HEK293 (cell line): ENCODE data around the gene RAB9A.
A peak's percentile ranks its signal among the peaks of the same experiment; 100 is the strongest.

ENCODE experiments used
- CTCF ChIA-PET: fragments of 350-600 bp; formaldehyde crosslinking; extraction: SDS; loops from one replicate; lab custom pipeline; 2021; ENCODE audit warnings: antibody characterized with exemption; lab: Yijun Ruan, JAX
- POLR2A ChIA-PET: fragments of 300-600 bp; formaldehyde crosslinking; extraction: SDS; loops from one replicate; lab custom pipeline; 2020; ENCODE audit warnings: antibody characterized with exemption, inconsistent platforms; lab: Yijun Ruan, JAX
- H3K27ac ChIP-seq: fragments of 200-500 bp; sonication (Bioruptor generic); 2 replicates; pipeline ENCODE4 v1.5.1; 2014; ENCODE audit warnings: low read depth, low read length, control low read depth, inconsistent platforms; ENCODE audit errors: extremely low read depth
- H3K36me3 ChIP-seq, 2 experiments: fragments of 200-500 bp in 1 of 2; sonication (Bioruptor generic) in 1 of 2; 1 replicate in 1 of 2; 2 replicates in 1 of 2; pipeline ENCODE4 v1.5.1; 2014 to 2017; ENCODE audit warnings: inconsistent platforms in 2 of 2, low read length in 2 of 2; ENCODE audit not compliant: control insufficient read depth in 2 of 2, insufficient read depth in 1 of 2
- H3K4me1 ChIP-seq: fragments of 200-500 bp; sonication (Bioruptor generic); 2 replicates; pipeline ENCODE4 v1.5.1; 2014; ENCODE audit warnings: mild to moderate bottlenecking, low read length, inconsistent platforms; ENCODE audit not compliant: control insufficient read depth, insufficient read depth
- H3K4me3 ChIP-seq: 2 replicates; pipeline ENCODE4 v1.5.1; 2011; ENCODE audit warnings: low read depth, mild to moderate bottlenecking, control low read depth, low read length, moderate library complexity
- H3K9me3 ChIP-seq: fragments of 200-500 bp; sonication (Bioruptor generic); 2 replicates; pipeline ENCODE4 v1.5.1; 2014; ENCODE audit warnings: low read depth, low read length, inconsistent platforms; ENCODE audit not compliant: control insufficient read depth, insufficient read depth
- FEZF1 ChIP-seq: fragments of 450-650 bp; formaldehyde crosslinking; IDR thresholded peaks from 2 replicates; pipeline ENCODE4 v1.5.1; 2016; ENCODE audit warnings: missing biosample characterization, missing genetic modification characterization
- GLIS2 ChIP-seq: fragments of 450-650 bp; formaldehyde crosslinking; IDR thresholded peaks from 2 replicates; pipeline ENCODE4 v1.5.1; 2016; ENCODE audit warnings: missing biosample characterization, missing genetic modification characterization
- HOXC10 ChIP-seq: sonication (generic); formaldehyde crosslinking; IDR thresholded peaks from 2 replicates; pipeline ENCODE4 v1.8.1; 2023; ENCODE audit warnings: mild to moderate bottlenecking, missing genetic modification reagents
- KLF1 ChIP-seq: fragments of 450-650 bp; formaldehyde crosslinking; IDR thresholded peaks from 2 replicates; pipeline ENCODE4 v1.5.1; 2016; ENCODE audit warnings: missing biosample characterization, missing genetic modification characterization
- KLF10 ChIP-seq: fragments of 450-650 bp; IDR thresholded peaks from 2 replicates; pipeline ENCODE4 v1.5.1; 2018; ENCODE audit warnings: missing biosample characterization, mild to moderate bottlenecking, missing genetic modification characterization
- OSR2 ChIP-seq: fragments of 450-650 bp; formaldehyde crosslinking; IDR thresholded peaks from 2 replicates; pipeline ENCODE4 v1.5.1; 2016; ENCODE audit warnings: missing biosample characterization, missing genetic modification characterization
- SCRT1 ChIP-seq: fragments of 450-650 bp; formaldehyde crosslinking; IDR thresholded peaks from 2 replicates; pipeline ENCODE4 v1.5.1; 2016; ENCODE audit warnings: missing biosample characterization, missing genetic modification characterization, borderline replicate concordance
- ZBTB1 ChIP-seq: fragments of 450-650 bp; formaldehyde crosslinking; IDR thresholded peaks from 2 replicates; pipeline ENCODE4 v1.5.1; 2016; ENCODE audit warnings: missing biosample characterization, missing genetic modification characterization
- ZBTB17 ChIP-seq: fragments of 450-650 bp; formaldehyde crosslinking; IDR thresholded peaks from 2 replicates; pipeline ENCODE4 v1.5.1; 2016; ENCODE audit warnings: missing biosample characterization, missing genetic modification characterization
- ZEB2 ChIP-seq: fragments of 450-650 bp; formaldehyde crosslinking; IDR thresholded peaks from 2 replicates; pipeline ENCODE4 v1.5.1; 2016; ENCODE audit warnings: missing biosample characterization, missing genetic modification characterization
- ZNF157 ChIP-seq: fragments of 450-650 bp; formaldehyde crosslinking; IDR thresholded peaks from 2 replicates; pipeline ENCODE4 v1.5.1; 2016; ENCODE audit warnings: missing biosample characterization, missing genetic modification characterization
- ZNF24 ChIP-seq: fragments of 450-650 bp; formaldehyde crosslinking; IDR thresholded peaks from 2 replicates; pipeline ENCODE4 v1.5.1; 2016; ENCODE audit warnings: missing biosample characterization, missing genetic modification characterization
- ZNF311 ChIP-seq: fragments of 450-650 bp; formaldehyde crosslinking; IDR thresholded peaks from 2 replicates; pipeline ENCODE4 v1.5.1; 2017; ENCODE audit warnings: missing biosample characterization, missing genetic modification characterization, borderline replicate concordance
- ZNF426 ChIP-seq: fragments of 450-650 bp; formaldehyde crosslinking; IDR thresholded peaks from 2 replicates; pipeline ENCODE4 v1.5.1; 2017; ENCODE audit warnings: missing biosample characterization, missing genetic modification characterization, mild to moderate bottlenecking, inconsistent platforms, moderate library complexity
- ZNF529 ChIP-seq: fragments of 450-650 bp; formaldehyde crosslinking; IDR thresholded peaks from 2 replicates; pipeline ENCODE4 v1.5.1; 2017; ENCODE audit warnings: missing genetic modification characterization, missing biosample characterization; ENCODE audit not compliant: insufficient replicate concordance
- ZNF548 ChIP-seq: fragments of 450-650 bp; formaldehyde crosslinking; IDR thresholded peaks from 2 replicates; pipeline ENCODE4 v1.5.1; 2016; ENCODE audit warnings: missing biosample characterization, missing genetic modification characterization
- ZNF629 ChIP-seq: fragments of 450-650 bp; formaldehyde crosslinking; IDR thresholded peaks from 2 replicates; pipeline ENCODE4 v1.5.1; 2017; ENCODE audit warnings: missing biosample characterization, missing genetic modification characterization
- ZNF768 ChIP-seq: fragments of 450-650 bp; formaldehyde crosslinking; IDR thresholded peaks from 2 replicates; pipeline ENCODE4 v1.5.1; 2018; ENCODE audit warnings: missing biosample characterization, mild to moderate bottlenecking, missing genetic modification characterization
- TF ChIP-seq, protein P1 (sequence below): fragments of 450-650 bp; formaldehyde crosslinking; IDR thresholded peaks from 2 replicates; pipeline ENCODE4 v1.5.1; 2017; ENCODE audit warnings: missing biosample characterization, missing genetic modification characterization
- TF ChIP-seq, protein P2 (sequence below): fragments of 450-650 bp; formaldehyde crosslinking; IDR thresholded peaks from 2 replicates; pipeline ENCODE4 v1.5.1; 2016; ENCODE audit warnings: missing biosample characterization, missing genetic modification characterization
- TF ChIP-seq, protein P3 (sequence below): fragments of 450-650 bp; formaldehyde crosslinking; IDR thresholded peaks from 2 replicates; pipeline ENCODE4 v1.5.1; 2017; ENCODE audit warnings: missing biosample characterization, missing genetic modification characterization
- TF ChIP-seq, protein P4 (sequence below): fragments of 450-650 bp; formaldehyde crosslinking; IDR thresholded peaks from 2 replicates; pipeline ENCODE4 v1.5.1; 2016; ENCODE audit warnings: missing biosample characterization, missing genetic modification characterization
- TF ChIP-seq, protein P5 (sequence below): fragments of 450-650 bp; formaldehyde crosslinking; IDR thresholded peaks from 2 replicates; pipeline ENCODE4 v1.5.1; 2016; ENCODE audit warnings: missing biosample characterization, missing genetic modification characterization

Gene RAB9A

DNA sequence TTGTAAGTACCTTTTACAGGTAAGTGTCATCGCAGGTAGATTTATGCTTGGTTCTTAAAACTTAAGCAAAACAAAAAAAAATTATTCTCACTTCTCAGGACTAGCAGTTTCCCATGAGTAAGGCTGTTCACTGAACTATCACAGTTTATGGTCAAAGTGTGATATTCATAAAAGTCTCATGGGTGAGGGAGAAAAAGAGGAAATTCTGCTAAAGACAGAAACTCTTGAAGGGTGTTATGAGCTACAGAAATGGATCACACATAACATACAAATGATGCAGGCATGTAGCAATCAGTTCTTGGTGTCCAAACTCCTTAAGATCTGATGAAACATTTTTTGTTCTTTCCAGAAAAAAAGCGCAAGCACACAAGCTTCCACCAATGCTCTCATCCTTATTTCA is 8.5 kb downstream of the RAB9A start:
- H3K4me3 ChIP-seq: no peak overlapping the region
- peaks cover 26% of the 10 kb centered on the region for H3K4me1 ChIP-seq
- ChIA-PET POLR2A (interaction anchor here (0.7 to 6.8 kb wide), 5 partner anchors 8 to 332 kb away, joined by 3 to 46 read pairs (median 8); partner anchors contain the start of genes GEMIN8, OFD1, RAB9A and TRAPPC2), CTCF (interaction anchor here (0.8 to 1.8 kb wide), 5 partner anchors 10 to 51 kb away, joined by 3 to 5 read pairs (median 4); no protein-coding TSS in a partner anchor)
- H3K36me3 ChIP-seq: peaks cover 6 to 8% of the 10 kb centered on the region in 2 experiments; a peak in 2 of 3 replicates
- no peak overlapping the region for H3K27ac ChIP-seq
- TF ChIP-seq, protein P1, sequence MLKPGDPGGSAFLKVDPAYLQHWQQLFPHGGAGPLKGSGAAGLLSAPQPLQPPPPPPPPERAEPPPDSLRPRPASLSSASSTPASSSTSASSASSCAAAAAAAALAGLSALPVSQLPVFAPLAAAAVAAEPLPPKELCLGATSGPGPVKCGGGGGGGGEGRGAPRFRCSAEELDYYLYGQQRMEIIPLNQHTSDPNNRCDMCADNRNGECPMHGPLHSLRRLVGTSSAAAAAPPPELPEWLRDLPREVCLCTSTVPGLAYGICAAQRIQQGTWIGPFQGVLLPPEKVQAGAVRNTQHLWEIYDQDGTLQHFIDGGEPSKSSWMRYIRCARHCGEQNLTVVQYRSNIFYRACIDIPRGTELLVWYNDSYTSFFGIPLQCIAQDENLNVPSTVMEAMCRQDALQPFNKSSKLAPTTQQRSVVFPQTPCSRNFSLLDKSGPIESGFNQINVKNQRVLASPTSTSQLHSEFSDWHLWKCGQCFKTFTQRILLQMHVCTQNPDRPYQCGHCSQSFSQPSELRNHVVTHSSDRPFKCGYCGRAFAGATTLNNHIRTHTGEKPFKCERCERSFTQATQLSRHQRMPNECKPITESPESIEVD (tag by site-specific recombination): 0 out of 2 replicates have a peak, but pooled peaks have one; percentile 28
- TF ChIP-seq, protein P2, sequence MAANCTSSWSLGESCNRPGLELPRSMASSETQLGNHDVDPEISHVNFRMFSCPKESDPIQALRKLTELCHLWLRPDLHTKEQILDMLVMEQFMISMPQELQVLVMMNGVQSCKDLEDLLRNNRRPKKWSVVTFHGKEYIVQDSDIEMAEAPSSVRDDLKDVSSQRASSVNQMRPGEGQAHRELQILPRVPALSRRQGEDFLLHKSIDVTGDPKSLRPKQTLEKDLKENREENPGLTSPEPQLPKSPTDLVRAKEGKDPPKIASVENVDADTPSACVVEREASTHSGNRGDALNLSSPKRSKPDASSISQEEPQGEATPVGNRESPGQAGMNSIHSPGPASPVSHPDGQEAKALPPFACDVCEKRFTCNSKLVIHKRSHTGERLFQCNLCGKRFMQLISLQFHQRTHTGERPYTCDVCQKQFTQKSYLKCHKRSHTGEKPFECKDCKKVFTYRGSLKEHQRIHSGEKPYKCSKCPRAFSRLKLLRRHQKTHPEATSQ (tag by site-specific recombination): no peak
- TF ChIP-seq ZNF529: no peak
- TF ChIP-seq KLF1: no peak
- no peak for TF ChIP-seq ZNF311 (tag by site-specific recombination)
- TF ChIP-seq, protein P3, sequence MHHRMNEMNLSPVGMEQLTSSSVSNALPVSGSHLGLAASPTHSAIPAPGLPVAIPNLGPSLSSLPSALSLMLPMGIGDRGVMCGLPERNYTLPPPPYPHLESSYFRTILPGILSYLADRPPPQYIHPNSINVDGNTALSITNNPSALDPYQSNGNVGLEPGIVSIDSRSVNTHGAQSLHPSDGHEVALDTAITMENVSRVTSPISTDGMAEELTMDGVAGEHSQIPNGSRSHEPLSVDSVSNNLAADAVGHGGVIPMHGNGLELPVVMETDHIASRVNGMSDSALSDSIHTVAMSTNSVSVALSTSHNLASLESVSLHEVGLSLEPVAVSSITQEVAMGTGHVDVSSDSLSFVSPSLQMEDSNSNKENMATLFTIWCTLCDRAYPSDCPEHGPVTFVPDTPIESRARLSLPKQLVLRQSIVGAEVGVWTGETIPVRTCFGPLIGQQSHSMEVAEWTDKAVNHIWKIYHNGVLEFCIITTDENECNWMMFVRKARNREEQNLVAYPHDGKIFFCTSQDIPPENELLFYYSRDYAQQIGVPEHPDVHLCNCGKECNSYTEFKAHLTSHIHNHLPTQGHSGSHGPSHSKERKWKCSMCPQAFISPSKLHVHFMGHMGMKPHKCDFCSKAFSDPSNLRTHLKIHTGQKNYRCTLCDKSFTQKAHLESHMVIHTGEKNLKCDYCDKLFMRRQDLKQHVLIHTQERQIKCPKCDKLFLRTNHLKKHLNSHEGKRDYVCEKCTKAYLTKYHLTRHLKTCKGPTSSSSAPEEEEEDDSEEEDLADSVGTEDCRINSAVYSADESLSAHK: no peak
- TF ChIP-seq, protein P4, sequence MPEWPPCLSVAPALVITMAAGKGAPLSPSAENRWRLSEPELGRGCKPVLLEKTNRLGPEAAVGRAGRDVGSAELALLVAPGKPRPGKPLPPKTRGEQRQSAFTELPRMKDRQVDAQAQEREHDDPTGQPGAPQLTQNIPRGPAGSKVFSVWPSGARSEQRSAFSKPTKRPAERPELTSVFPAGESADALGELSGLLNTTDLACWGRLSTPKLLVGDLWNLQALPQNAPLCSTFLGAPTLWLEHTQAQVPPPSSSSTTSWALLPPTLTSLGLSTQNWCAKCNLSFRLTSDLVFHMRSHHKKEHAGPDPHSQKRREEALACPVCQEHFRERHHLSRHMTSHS (tag by site-specific recombination): no peak
- no peaks in the 10 kb centered on the region for H3K9me3 ChIP-seq

DNA sequence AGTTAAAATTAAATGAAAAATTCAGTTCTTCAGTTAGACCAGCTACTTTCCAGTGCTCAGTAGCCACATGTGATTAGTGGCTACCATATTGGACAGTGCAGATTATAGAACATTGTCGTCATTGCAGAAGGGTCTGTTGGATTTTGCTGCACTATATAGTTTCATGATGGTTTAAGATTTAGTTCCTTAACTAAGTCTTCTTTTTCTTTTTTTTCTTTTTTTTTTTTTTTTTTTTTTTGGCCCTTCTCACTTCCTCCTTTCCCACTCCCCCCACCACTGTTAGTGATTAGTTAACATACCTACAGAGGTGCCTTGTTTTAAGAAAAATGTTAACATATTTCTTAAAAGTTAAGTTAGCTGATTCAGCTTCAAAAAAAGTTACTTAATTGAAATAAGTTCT is 9.0 kb downstream of the RAB9A start:
- Histone ChIP-seq H3K27ac (no peak overlapping the region), H3K4me3 (no peak overlapping the region), H3K4me1 (peaks cover 21% of the 10 kb centered on the region), H3K9me3 (no peaks in the 10 kb centered on the region), H3K36me3 (peaks cover 8% of the 10 kb centered on the region in 2 experiments; a peak in 2 of 3 replicates)
- POLR2A ChIA-PET: interaction anchor here (0.7 to 6.8 kb wide), 5 partner anchors 8 to 332 kb away, joined by 3 to 46 read pairs (median 8); partner anchors contain the start of genes GEMIN8, OFD1, RAB9A and TRAPPC2
- no peak for TF ChIP-seq ZNF24 (tag by site-specific recombination)
- CTCF ChIA-PET: interaction anchor here (0.6 to 1.8 kb wide), 5 partner anchors 29 to 341 kb away, joined by 3 to 5 read pairs (median 4); no protein-coding TSS in a partner anchor

DNA sequence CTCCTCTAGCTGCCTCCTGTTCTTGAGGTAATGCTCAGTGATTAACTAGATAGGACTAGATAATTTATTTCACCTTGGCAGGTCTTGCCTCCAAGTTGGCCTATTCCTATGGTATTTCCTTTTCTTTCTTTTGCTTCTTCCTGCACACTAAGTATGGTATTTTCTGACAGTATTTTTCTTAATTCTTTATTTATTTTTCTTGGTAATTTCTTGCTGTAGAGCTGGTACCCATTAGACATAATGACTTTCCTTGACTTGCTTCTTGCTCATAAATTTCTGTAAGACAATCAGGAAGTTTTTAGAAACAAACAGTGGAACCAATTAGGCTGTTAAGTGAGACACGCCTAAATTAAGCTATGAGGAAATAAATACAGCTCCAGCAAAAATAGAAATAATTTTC is 9.5 kb downstream of the RAB9A start:
- peaks cover 16% of the 10 kb centered on the region for H3K4me1 ChIP-seq
- no peak overlapping the region for H3K27ac ChIP-seq
- POLR2A ChIA-PET: interaction anchor here (0.9 to 2.3 kb wide), 4 partner anchors 9 to 331 kb away, joined by 3 to 9 read pairs (median 8); partner anchors contain the start of genes GEMIN8, OFD1, RAB9A and TRAPPC2
- no peak overlapping the region for H3K4me3 ChIP-seq
- H3K36me3 ChIP-seq: peaks cover 8% of the 10 kb centered on the region in 2 experiments; a peak in 2 of 3 replicates
- CTCF ChIA-PET: interaction anchor here (0.6 to 1.8 kb wide), 7 partner anchors 29 to 340 kb away, joined by 3 to 5 read pairs (median 4); no protein-coding TSS in a partner anchor
- H3K9me3 ChIP-seq: no peaks in the 10 kb centered on the region
- TF ChIP-seq ZBTB17: no peak
- TF ChIP-seq KLF10: 0 out of 2 replicates have a peak, but pooled peaks have one; percentile 24
- peak; percentile 32; the same call in 1 of the 2 replicates for TF ChIP-seq FEZF1 (tag by site-specific recombination)
- TF ChIP-seq OSR2: peak; percentile 60; the same call in 1 of the 2 replicates
- TF ChIP-seq, protein P5, sequence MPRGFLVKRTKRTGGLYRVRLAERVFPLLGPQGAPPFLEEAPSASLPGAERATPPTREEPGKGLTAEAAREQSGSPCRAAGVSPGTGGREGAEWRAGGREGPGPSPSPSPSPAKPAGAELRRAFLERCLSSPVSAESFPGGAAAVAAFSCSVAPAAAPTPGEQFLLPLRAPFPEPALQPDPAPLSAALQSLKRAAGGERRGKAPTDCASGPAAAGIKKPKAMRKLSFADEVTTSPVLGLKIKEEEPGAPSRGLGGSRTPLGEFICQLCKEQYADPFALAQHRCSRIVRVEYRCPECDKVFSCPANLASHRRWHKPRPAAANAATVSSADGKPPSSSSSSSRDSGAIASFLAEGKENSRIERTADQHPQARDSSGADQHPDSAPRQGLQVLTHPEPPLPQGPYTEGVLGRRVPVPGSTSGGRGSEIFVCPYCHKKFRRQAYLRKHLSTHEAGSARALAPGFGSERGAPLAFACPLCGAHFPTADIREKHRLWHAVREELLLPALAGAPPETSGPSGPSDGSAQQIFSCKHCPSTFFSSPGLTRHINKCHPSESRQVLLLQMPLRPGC: 0 out of 2 replicates have a peak, but pooled peaks have one; percentile 27
- TF ChIP-seq SCRT1: no peak
- TF ChIP-seq ZNF157 (tag by site-specific recombination): no peak
- no peak for TF ChIP-seq ZBTB1 (tag by site-specific recombination)
- TF ChIP-seq ZNF629 (tag by site-specific recombination): peak; percentile 47
- no peak for TF ChIP-seq ZNF426 (tag by site-specific recombination)
- TF ChIP-seq GLIS2 (tag by site-specific recombination): no peak
- no peak for TF ChIP-seq ZNF548 (tag by site-specific recombination)
- no peak for TF ChIP-seq ZNF768 (tag by site-specific recombination)
- TF ChIP-seq HOXC10 (CRISPR knock-in tag): no peak
- no peak for TF ChIP-seq ZEB2 (tag by site-specific recombination)
